BLaER1 (cell line): ENCODE data around the gene CAPN5.

Source experiments
- H3K27ac ChIP-seq: shearing (Covaris generic); formaldehyde crosslinking; 2 replicates; pipeline ENCODE4 v1.8.1; 2022
- H3K27me3 ChIP-seq: shearing (Covaris generic); formaldehyde crosslinking; 2 replicates; pipeline ENCODE4 v1.8.1; 2022
- H3K36me3 ChIP-seq: shearing (Covaris generic); formaldehyde crosslinking; 2 replicates; pipeline ENCODE4 v1.8.1; 2022
- H3K4me1 ChIP-seq: shearing (Covaris generic); formaldehyde crosslinking; 2 replicates; pipeline ENCODE4 v1.8.1; 2022
- H3K4me2 ChIP-seq: shearing (Covaris generic); formaldehyde crosslinking; 2 replicates; pipeline ENCODE4 v1.8.1; 2022
- H3K4me3 ChIP-seq: shearing (Covaris generic); formaldehyde crosslinking; 2 replicates; pipeline ENCODE4 v1.8.1; 2022
- H3K9ac ChIP-seq: shearing (Covaris generic); formaldehyde crosslinking; 2 replicates; pipeline ENCODE4 v1.8.1; 2022
- H3K9me3 ChIP-seq: shearing (Covaris generic); formaldehyde crosslinking; 2 replicates; pipeline ENCODE4 v1.8.1; 2022
- H4K20me1 ChIP-seq: shearing (Covaris generic); formaldehyde crosslinking; 2 replicates; pipeline ENCODE4 v1.8.1; 2022
- Cebpa-rat ChIP-seq: shearing (Covaris generic); IDR thresholded peaks from 2 replicates; pipeline ENCODE4 v1.8.1; 2022

CAPN5 gene

DNA sequence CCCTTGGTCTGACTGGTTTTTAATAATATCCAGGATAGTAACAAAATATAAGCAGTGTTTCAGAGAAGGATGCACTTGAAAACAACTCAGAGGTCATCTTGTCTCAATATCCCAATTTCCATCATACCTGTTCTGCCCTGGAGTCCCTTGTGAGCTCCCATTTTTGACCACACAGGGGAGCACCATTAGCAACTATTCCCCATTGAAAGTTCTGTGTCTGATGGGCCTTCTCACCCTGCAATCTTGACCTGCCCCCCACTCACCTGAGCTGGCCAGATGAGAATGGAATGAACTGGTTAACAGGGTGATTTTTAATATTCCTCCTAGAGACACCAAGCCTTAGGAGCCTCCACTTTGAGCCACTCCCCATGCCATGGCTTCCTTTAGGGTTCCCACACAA lies 3.8 kb upstream of the CAPN5 start:
- H3K4me3 ChIP-seq = no peak overlapping the region
- no peak for TF ChIP-seq Cebpa-rat

GRCh38 chr11:77063407-77063806 lies 3.4 kb upstream of the CAPN5 start:
- Histone ChIP-seq H4K20me1 (peaks cover 7% of the 10 kb centered on the region; the same call in 1 of the 2 replicates), H3K9me3 (peaks cover 11% of the 10 kb centered on the region), H3K36me3 (no peaks in the 10 kb centered on the region), H3K4me1 (peaks cover 23% of the 10 kb centered on the region), H3K27me3 (peaks cover 14% of the 10 kb centered on the region; the same call in 1 of the 2 replicates), H3K9ac (no peak overlapping the region), H3K4me3 (no peak overlapping the region), H3K4me2 (no peak overlapping the region), H3K27ac (no peak overlapping the region)
- no peak for TF ChIP-seq Cebpa-rat

More for the DNA sequence above, 3.8 kb upstream of the CAPN5 start:
- Histone ChIP-seq H3K4me2 (no peak overlapping the region), H3K9ac (no peak overlapping the region), H3K4me1 (peaks cover 18% of the 10 kb centered on the region), H3K9me3 (peaks cover 11% of the 10 kb centered on the region), H4K20me1 (0 out of 2 replicates have a peak, but pooled peaks cover 2% of the 10 kb centered on the region), H3K27me3 (peaks cover 14% of the 10 kb centered on the region; the same call in 1 of the 2 replicates), H3K36me3 (no peaks in the 10 kb centered on the region), H3K27ac (no peak overlapping the region)

DNA sequence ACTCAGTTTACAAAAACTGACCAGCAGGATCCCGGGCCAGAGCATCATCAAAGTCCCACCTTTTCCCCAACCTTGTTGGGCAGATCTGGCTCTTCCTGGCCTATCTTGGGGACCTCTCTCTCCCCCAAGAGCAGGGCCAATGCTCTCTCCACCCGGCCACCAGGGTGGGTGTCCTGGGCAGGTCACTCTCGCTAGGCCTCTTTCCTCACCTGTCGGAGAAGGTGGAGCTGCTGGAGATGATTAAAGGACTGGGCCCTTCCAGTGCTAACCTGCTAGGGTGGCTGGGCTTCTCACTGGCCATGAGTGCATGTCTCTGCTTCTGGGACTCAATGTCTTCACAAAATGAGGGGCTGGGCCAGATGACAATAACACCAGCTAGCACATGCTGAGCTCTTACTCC lies 2.9 kb upstream of the CAPN5 start:
- H4K20me1 ChIP-seq = peaks cover 12% of the 10 kb centered on the region
- no peaks in the 10 kb centered on the region for H3K36me3 ChIP-seq
- peaks cover 11% of the 10 kb centered on the region for H3K9me3 ChIP-seq
- no peak for TF ChIP-seq Cebpa-rat
- peaks cover 14% of the 10 kb centered on the region; the same call in 1 of the 2 replicates for H3K27me3 ChIP-seq
- H3K4me3 ChIP-seq = no peak overlapping the region
- H3K4me2 ChIP-seq = no peak overlapping the region
- no peak overlapping the region for H3K27ac ChIP-seq
- H3K9ac ChIP-seq = no peak overlapping the region
- H3K4me1 ChIP-seq = peaks cover 27% of the 10 kb centered on the region

GRCh38 chr11:77064648-77065217 lies 2.0 kb upstream of the CAPN5 start:
- H3K27ac ChIP-seq = no peak overlapping the region
- H3K9ac ChIP-seq = no peak overlapping the region
- H3K4me3 ChIP-seq = no peak overlapping the region
- peaks cover 36% of the 10 kb centered on the region for H3K4me1 ChIP-seq
- peaks cover 18% of the 10 kb centered on the region for H4K20me1 ChIP-seq
- TF ChIP-seq Cebpa-rat = no peak
- H3K4me2 ChIP-seq = no peak overlapping the region
- H3K36me3 ChIP-seq = no peaks in the 10 kb centered on the region
- H3K27me3 ChIP-seq = peaks cover 14% of the 10 kb centered on the region; the same call in 1 of the 2 replicates
- H3K9me3 ChIP-seq = peaks cover 11% of the 10 kb centered on the region

DNA sequence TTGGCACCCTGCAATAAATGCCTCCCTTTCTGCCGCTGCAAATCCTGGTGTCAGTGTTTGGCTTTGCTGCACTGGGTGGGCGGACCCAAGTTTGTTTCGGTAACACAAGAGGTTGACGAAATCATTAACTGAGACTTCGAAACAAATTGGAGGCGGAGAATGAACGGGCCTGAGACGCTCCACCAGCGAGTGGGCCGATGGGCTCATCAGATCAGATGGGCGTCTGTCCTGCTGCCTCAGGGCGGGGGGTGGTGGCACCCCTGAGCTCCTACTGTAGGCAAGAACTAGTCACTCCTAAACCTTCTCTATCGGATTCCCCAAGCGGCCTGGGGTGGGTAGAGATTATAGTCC lies 918 bp upstream of the CAPN5 start:
- Histone ChIP-seq H3K9me3 (peaks cover 11% of the 10 kb centered on the region), H3K27ac (no peak overlapping the region), H4K20me1 (peaks cover 18% of the 10 kb centered on the region), H3K9ac (peak overlapping the region; percentile 77; the same call in 1 of the 2 replicates), H3K4me1 (peaks cover 46% of the 10 kb centered on the region), H3K4me3 (peak overlapping the region; percentile 76), H3K36me3 (no peaks in the 10 kb centered on the region), H3K27me3 (peaks cover 14% of the 10 kb centered on the region; the same call in 1 of the 2 replicates), H3K4me2 (peak overlapping the region; percentile 99)
- no peak for TF ChIP-seq Cebpa-rat

DNA sequence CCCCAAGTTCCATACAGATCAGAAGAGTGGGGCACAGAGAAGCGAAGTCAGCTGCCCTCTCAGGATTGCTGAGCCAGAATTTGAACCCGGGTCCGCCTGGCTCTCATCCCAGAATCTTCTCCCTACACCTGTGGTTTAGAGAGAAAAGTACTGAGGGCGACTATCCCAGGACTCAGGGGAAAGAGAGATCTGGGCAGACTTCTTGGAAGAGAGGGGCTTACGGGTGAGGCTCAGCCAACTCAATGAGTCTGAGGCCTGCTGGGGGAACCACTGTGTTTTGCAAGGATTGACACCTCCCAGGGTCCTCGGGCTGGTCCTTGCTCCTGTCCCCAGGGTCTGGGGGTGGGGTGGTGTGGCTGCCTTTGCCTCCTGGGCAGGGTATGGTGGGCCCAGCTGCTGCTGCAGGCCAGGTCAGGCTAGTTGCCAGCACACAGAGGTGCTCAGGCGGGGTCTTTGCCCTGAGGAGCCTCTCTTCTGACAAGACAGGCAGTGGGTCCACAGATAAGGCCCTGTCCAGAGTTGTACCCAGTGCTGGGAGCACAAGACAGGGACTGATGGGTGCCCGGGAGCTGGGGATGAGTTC lies 1.2 kb downstream of the CAPN5 start:
- peak overlapping the region; percentile 76 for H3K4me3 ChIP-seq
- TF ChIP-seq Cebpa-rat = no peak
- peaks cover 14% of the 10 kb centered on the region; the same call in 1 of the 2 replicates for H3K27me3 ChIP-seq
- peak overlapping the region; percentile 99 for H3K4me2 ChIP-seq
- H3K27ac ChIP-seq = no peak overlapping the region
- H3K9me3 ChIP-seq = no peaks in the 10 kb centered on the region
- no peaks in the 10 kb centered on the region for H3K36me3 ChIP-seq
- H4K20me1 ChIP-seq = peaks cover 18% of the 10 kb centered on the region
- peaks cover 64% of the 10 kb centered on the region for H3K4me1 ChIP-seq
- H3K9ac ChIP-seq = peak overlapping the region; percentile 65; the same call in 1 of the 2 replicates

DNA sequence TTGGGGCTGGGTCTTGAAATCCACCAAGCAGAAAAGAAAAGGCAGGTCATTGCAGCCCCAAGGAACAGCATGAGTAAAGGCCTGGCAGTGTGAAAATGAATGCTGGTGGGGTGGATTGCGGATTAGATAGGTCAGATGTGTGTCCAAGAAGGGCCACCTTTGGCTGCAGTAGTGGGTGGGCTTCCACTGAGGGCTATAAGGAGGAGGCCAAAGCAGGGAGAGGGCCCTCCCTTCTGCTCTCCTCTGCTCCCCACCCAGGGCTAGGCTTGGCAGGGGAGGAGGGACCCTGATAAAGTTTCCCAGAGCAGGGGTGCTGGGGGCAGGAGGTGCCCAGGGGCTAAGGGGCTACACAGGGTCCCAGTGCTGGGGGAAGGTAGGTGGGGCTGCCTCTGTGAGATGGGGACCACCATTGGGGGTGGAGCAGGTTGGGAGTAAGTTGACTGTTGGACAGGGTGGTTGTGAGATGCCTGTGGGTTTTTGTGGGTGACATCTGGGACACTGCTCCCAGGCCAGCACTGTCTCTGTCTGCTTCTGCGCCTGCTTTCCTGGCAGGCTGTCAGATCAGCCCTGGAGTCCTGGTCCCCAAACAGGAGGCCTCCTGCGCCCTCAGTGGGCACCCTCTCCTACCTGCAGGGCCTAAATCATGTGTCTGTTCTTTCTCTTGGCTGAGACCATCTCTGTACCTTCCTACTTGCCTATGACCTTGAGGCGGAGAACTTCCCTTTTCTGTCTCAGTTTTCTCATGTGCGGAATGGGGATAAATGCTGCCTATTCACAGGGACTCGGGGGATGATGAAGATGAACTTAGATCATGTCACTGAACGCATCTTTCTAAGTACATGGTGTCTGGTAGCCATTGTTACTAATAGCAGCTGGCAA lies 1.9 kb downstream of the CAPN5 start:
- Histone ChIP-seq H3K4me1 (peaks cover 71% of the 10 kb centered on the region), H3K9me3 (no peaks in the 10 kb centered on the region), H3K9ac (no peak overlapping the region), H4K20me1 (peaks cover 18% of the 10 kb centered on the region), H3K27ac (no peak overlapping the region), H3K36me3 (no peaks in the 10 kb centered on the region), H3K27me3 (peaks cover 14% of the 10 kb centered on the region; the same call in 1 of the 2 replicates), H3K4me2 (peak overlapping the region; percentile 99), H3K4me3 (no peak overlapping the region)
- TF ChIP-seq Cebpa-rat = no peak

- H3K4me2 ChIP-seq = peak overlapping the region; percentile 99
- no peak for TF ChIP-seq Cebpa-rat
- no peak overlapping the region for H3K4me3 ChIP-seq
Observed at GRCh38 chr11:77069336-77069968, 2.7 kb downstream of the CAPN5 start.

DNA sequence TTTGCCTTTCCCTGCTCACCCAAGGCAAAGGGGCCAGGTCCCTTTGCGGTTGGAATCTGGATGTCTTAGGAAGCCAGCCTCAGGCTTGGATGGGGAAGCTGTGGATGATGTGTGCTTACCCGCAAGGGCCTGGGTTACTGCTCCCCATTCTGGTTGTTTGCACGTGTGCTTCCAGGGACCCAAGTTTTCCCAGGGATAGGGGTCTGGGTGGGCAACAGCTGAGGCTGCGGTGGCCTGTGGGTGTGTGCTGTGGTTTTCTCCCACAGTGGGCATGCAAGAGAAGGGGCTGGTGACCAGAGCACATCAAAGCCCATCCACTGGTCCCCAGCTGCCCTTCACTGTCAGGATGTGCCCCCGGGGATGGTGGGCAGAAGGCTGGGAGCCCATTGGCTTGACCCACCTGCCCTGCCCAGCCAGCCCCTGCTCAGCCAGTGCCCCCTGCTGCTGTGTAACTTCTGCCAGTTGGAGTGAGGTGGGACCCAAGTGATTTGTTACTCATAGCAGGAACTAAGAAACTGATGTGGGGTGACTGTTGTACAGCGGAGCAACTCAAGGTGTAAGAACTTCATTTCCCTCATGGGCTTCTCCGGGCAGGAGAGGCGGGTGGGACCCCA lies 3.3 kb downstream of the CAPN5 start:
- no peak overlapping the region for H3K27ac ChIP-seq
- no peak for TF ChIP-seq Cebpa-rat

More at GRCh38 chr11:77069336-77069968, 2.7 kb downstream of the CAPN5 start:
- Histone ChIP-seq H3K9ac (no peak overlapping the region), H3K27me3 (peaks cover 14% of the 10 kb centered on the region; the same call in 1 of the 2 replicates), H3K36me3 (no peaks in the 10 kb centered on the region), H3K27ac (no peak overlapping the region), H3K4me1 (peaks cover 79% of the 10 kb centered on the region), H4K20me1 (peaks cover 18% of the 10 kb centered on the region), H3K9me3 (no peaks in the 10 kb centered on the region)

More for the DNA sequence above, 3.3 kb downstream of the CAPN5 start:
- peak overlapping the region; percentile 99 for H3K4me2 ChIP-seq
- H4K20me1 ChIP-seq = peaks cover 18% of the 10 kb centered on the region
- H3K4me1 ChIP-seq = peaks cover 82% of the 10 kb centered on the region
- no peak overlapping the region for H3K4me3 ChIP-seq
- H3K9me3 ChIP-seq = no peaks in the 10 kb centered on the region
- peaks cover 12% of the 10 kb centered on the region; the same call in 1 of the 2 replicates for H3K27me3 ChIP-seq
- no peak overlapping the region for H3K9ac ChIP-seq
- H3K36me3 ChIP-seq = no peaks in the 10 kb centered on the region
